ENCODE data around the gene CELA1. TPM values are rescaled to one million over a fixed set of nuclear protein-coding genes. Genes with fewer than 3 reads are reported as not detected.

CELA1 gene
- total and polyA plus RNA-seq, 7 donors, result not detected

DNA sequence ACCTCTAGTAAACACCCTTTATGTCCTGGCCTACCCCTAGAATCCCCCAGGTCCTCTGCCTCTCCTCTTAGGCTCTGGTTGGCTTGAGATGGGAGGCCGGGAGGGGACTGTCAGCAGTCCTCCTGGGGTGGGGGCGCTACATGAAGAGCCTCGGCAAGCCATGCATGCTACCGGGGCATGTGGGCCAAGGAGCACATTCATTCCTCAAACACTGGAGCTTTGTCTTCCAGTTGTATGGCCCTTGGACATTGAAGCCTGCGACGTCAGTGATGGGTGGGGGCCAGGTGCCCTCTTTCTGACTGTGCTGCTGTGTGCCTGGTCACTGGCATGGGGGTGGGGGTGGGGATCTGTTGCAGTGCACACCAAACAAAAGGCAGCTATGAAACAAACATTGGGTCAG lies 15.8 kb upstream of the CELA1 start:
- DNase-seq (no peak), ATAC-seq (no peak)
- WGBS, 3 donors, result 73 to 80% (median 73%) methylated on average over 6 of the region's 6 CpGs
- Histone ChIP-seq H3K27me3 (ENCODE audit: insufficient read depth in 3 of 3, low read length in 2 of 3) (peaks cover 0 to 5% (median 0%) of the 10 kb centered on the region in 3 donors), H3K27ac (no peak overlapping the region), H3K4me3 (no peak overlapping the region), H3K9me3 (no peaks in the 10 kb centered on the region), H3K36me3 (ENCODE audit: insufficient read depth in 1 of 2, low read depth in 1 of 2) (no peaks in the 10 kb centered on the region), H3K4me1 (no peaks in the 10 kb centered on the region)
- no peak for TF ChIP-seq CTCF (IDR thresholded peaks at IDR 0.05)
- intact Hi-C loops (cut with DNase I), result no loop called here

DNA sequence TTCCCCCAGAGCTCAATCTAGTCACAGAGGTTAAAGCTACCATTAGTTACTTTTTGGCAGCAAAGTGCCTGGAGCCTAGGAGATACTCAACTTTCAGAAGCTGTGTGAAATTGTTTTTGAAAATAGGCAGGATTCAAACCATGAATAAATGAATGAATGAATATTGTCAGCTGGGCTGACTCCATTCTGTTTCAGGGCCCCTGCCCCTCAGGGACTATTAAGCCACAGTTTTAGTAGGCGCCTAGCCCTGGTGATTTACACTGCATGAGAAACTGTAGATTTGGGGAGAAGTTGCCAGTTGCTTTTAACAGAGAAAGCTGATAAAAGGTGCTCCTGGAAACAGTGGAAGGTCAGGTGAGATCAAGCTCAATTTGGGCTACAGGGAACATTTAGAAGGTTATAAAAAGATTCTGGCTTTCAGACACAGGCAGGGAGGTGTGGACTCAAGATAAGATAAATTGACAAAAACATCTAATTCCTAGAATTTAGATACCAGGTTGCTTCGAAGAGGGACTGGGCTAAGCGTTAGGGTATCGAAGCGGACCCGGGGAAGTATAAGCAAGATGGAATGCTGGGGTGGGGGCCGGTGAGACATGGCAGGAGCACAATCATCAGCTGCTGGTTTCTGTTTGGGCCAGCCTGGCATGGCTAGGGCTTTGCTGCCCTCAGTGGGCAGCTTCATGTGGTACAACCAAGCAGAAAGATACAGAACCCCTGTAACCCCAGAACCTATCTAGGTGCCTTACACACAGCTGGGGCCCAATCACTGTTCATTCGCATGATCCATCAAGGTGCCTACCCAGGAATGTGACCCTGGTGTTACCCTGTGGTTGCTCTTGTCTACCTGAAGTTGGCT lies 14.9 kb upstream of the CELA1 start:
- ATAC-seq (no peak), DNase-seq (no peak)
- Histone ChIP-seq H3K4me3 (no peak overlapping the region), H3K36me3 (ENCODE audit: insufficient read depth in 1 of 2, low read depth in 1 of 2) (no peaks in the 10 kb centered on the region), H3K27me3 (ENCODE audit: insufficient read depth in 3 of 3, low read length in 2 of 3) (peaks cover 0 to 5% (median 0%) of the 10 kb centered on the region in 3 donors), H3K27ac (no peak overlapping the region), H3K4me1 (no peaks in the 10 kb centered on the region), H3K9me3 (no peaks in the 10 kb centered on the region)
- intact Hi-C loops (cut with DNase I), result no loop called here
- TF ChIP-seq CTCF (IDR thresholded peaks at IDR 0.05), result no peak
- WGBS, 3 donors, result 74 to 84% (median 81%) methylated on average over 8 of the region's 8 CpGs

- H3K36me3 ChIP-seq (ENCODE audit: insufficient read depth in 1 of 2, low read depth in 1 of 2), result no peaks in the 10 kb centered on the region
- 90 to 98% (median 92%) methylated on average over 2 of the region's 2 CpGs for WGBS, 3 donors
- H3K9me3 ChIP-seq, result no peaks in the 10 kb centered on the region
- TF ChIP-seq CTCF (IDR thresholded peaks at IDR 0.05), result no peak
- no peak overlapping the region for H3K4me3 ChIP-seq
- no peaks in the 10 kb centered on the region for H3K4me1 ChIP-seq
- DNase-seq, result no peak
- no peak overlapping the region for H3K27ac ChIP-seq
- peaks cover 0 to 5% (median 0%) of the 10 kb centered on the region in 3 donors for H3K27me3 ChIP-seq (ENCODE audit: insufficient read depth in 3 of 3, low read length in 2 of 3)
- ATAC-seq, result no peak
- intact Hi-C loops (cut with DNase I), result no loop called here
These were observed 13.8 kb upstream of the CELA1 start for GRCh38 chr12:51360315-51360714.

DNA sequence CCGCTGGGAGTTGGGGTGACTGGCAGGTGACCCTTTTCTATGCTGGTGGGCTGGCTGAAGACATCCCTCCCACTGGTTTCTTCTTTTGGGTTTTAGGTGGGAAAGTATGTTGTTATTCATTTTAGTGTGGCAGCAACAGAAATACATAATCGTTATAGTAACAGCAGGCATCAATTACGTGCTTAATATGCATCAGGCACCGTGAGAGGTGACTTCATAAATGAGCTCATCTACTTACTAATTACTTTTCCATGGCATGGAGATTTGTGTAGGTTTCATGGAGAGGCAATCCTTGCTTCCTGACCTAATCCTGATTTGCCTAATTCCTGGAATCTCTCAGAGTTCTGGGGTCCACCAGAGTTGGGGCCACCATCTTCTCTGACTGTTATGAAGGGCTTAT lies 13.4 kb upstream of the CELA1 start:
- Histone ChIP-seq H3K9me3 (no peaks in the 10 kb centered on the region), H3K4me3 (no peak overlapping the region), H3K4me1 (no peaks in the 10 kb centered on the region), H3K27ac (no peak overlapping the region), H3K27me3 (ENCODE audit: insufficient read depth in 3 of 3, low read length in 2 of 3) (peaks cover 0 to 5% (median 0%) of the 10 kb centered on the region in 3 donors), H3K36me3 (ENCODE audit: insufficient read depth in 1 of 2, low read depth in 1 of 2) (no peaks in the 10 kb centered on the region)
- TF ChIP-seq CTCF (IDR thresholded peaks at IDR 0.05), result no peak
- WGBS, 3 donors, result 67 to 71% (median 68%) methylated on average over 4 of the region's 4 CpGs
- ATAC-seq, result no peak
- DNase-seq, result no peak
- intact Hi-C loops (cut with DNase I), result no loop called here
